Muscle layer of duodenum (tissue), 2 donors: ENCODE measurements around the gene NCL.

Experiments
- H3K27ac ChIP-seq: one replicate; pipeline ENCODE4 v1.7.0; 2013; ENCODE audit warnings: mild to moderate bottlenecking, low read length
- H3K27me3 ChIP-seq: one replicate; pipeline ENCODE4 v1.7.0; 2013; ENCODE audit warnings: low read depth, mild to moderate bottlenecking, control low read depth, low read length
- H3K36me3 ChIP-seq, 2 donors: one replicate each; pipeline ENCODE4 v1.7.0; 2013; ENCODE audit warnings: low read length in 2 of 2, control low read depth in 1 of 2, mild to moderate bottlenecking in 1 of 2; ENCODE audit not compliant: insufficient read depth in 2 of 2, control insufficient read depth in 1 of 2
- H3K4me1 ChIP-seq, 2 donors: one replicate each; pipeline ENCODE4 v1.7.0; 2013; ENCODE audit warnings: low read length in 2 of 2, mild to moderate bottlenecking in 2 of 2, control low read depth in 1 of 2, moderate library complexity in 1 of 2; ENCODE audit not compliant: insufficient read depth in 2 of 2, control insufficient read depth in 1 of 2
- H3K4me3 ChIP-seq, 2 donors: one replicate each; pipeline ENCODE4 v1.7.0; 2013; ENCODE audit warnings: low read length in 2 of 2, low read depth in 1 of 2, mild to moderate bottlenecking in 1 of 2
- H3K9me3 ChIP-seq, 2 donors: one replicate each; pipeline ENCODE4 v1.7.0; 2013; ENCODE audit warnings: low read length in 2 of 2, control low read depth in 1 of 2, mild to moderate bottlenecking in 1 of 2; ENCODE audit not compliant: control insufficient read depth in 1 of 2
- donor health status: healthy.

NCL gene

GRCh38 chr2:231463698-231464575 lies at the start of gene NCL:
Gene NCL, minus strand, starts transcription at chr2:231464484. Its CDS starts 131 bp downstream, at chr2:231464353.
- Histone ChIP-seq H3K27ac (peak within 1 kb of the TSS; percentile 96), H3K36me3 (peaks cover 35 to 39% of the 10 kb centered on the region in 2 donors), H3K4me1 (peaks cover 13 to 30% of the 10 kb centered on the region in 2 donors), H3K4me3 (peak within 1 kb of the TSS; percentile 87 to 96), H3K27me3 (no peaks in the 10 kb centered on the region), H3K9me3 (no peaks in the 10 kb centered on the region)

GRCh38 chr2:231513746-231514224 lies 49.5 kb upstream of the NCL start:
- Histone ChIP-seq H3K27ac (peak overlapping the region; percentile 88), H3K9me3 (no peaks in the 10 kb centered on the region), H3K4me3 (peak overlapping the region; percentile 88 to 89), H3K36me3 (no peaks in the 10 kb centered on the region), H3K27me3 (no peaks in the 10 kb centered on the region), H3K4me1 (peaks cover 0 to 9% of the 10 kb centered on the region in 2 donors)

- H3K4me1 ChIP-seq: peaks cover 0 to 9% of the 10 kb centered on the region in 2 donors
- no peaks in the 10 kb centered on the region for H3K36me3 ChIP-seq
- H3K27me3 ChIP-seq: no peaks in the 10 kb centered on the region
- H3K4me3 ChIP-seq: no peak overlapping the region
- no peaks in the 10 kb centered on the region for H3K9me3 ChIP-seq
- H3K27ac ChIP-seq: no peak overlapping the region
These were observed 47.9 kb upstream of the NCL start for GRCh38 chr2:231512222-231512621.

GRCh38 chr2:231503766-231504165 lies 39.5 kb upstream of the NCL start:
- Histone ChIP-seq H3K9me3 (no peaks in the 10 kb centered on the region), H3K27me3 (no peaks in the 10 kb centered on the region), H3K4me3 (no peak overlapping the region), H3K36me3 (peaks cover 0 to 6% of the 10 kb centered on the region in 2 donors), H3K4me1 (no peaks in the 10 kb centered on the region), H3K27ac (no peak overlapping the region)

- Histone ChIP-seq H3K27ac (no peak overlapping the region), H3K9me3 (no peaks in the 10 kb centered on the region), H3K4me3 (no peak overlapping the region), H3K4me1 (no peaks in the 10 kb centered on the region), H3K36me3 (peaks cover 0 to 6% of the 10 kb centered on the region in 2 donors), H3K27me3 (no peaks in the 10 kb centered on the region)
These were observed 38.3 kb upstream of the NCL start for GRCh38 chr2:231502596-231502995.

GRCh38 chr2:231497651-231498050 lies 33.4 kb upstream of the NCL start:
- Histone ChIP-seq H3K27ac (no peak overlapping the region), H3K9me3 (no peaks in the 10 kb centered on the region), H3K4me3 (no peak overlapping the region), H3K36me3 (no peaks in the 10 kb centered on the region), H3K27me3 (no peaks in the 10 kb centered on the region), H3K4me1 (no peaks in the 10 kb centered on the region)

GRCh38 chr2:231494669-231495068 lies 30.4 kb upstream of the NCL start:
- no peaks in the 10 kb centered on the region for H3K9me3 ChIP-seq
- no peaks in the 10 kb centered on the region for H3K36me3 ChIP-seq
- H3K27ac ChIP-seq: no peak overlapping the region

GRCh38 chr2:231490801-231491200 lies 26.5 kb upstream of the NCL start:
- Histone ChIP-seq H3K27me3 (no peaks in the 10 kb centered on the region), H3K4me1 (no peaks in the 10 kb centered on the region), H3K9me3 (no peaks in the 10 kb centered on the region), H3K27ac (no peak overlapping the region), H3K4me3 (no peak overlapping the region), H3K36me3 (no peaks in the 10 kb centered on the region)

More at GRCh38 chr2:231494669-231495068, 30.4 kb upstream of the NCL start:
- Histone ChIP-seq H3K4me1 (no peaks in the 10 kb centered on the region), H3K4me3 (no peak overlapping the region), H3K27me3 (no peaks in the 10 kb centered on the region)

GRCh38 chr2:231489990-231490389 lies 25.7 kb upstream of the NCL start:
- Histone ChIP-seq H3K27ac (no peak overlapping the region), H3K9me3 (no peaks in the 10 kb centered on the region), H3K27me3 (no peaks in the 10 kb centered on the region), H3K4me3 (no peak overlapping the region), H3K4me1 (no peaks in the 10 kb centered on the region), H3K36me3 (no peaks in the 10 kb centered on the region)

- Histone ChIP-seq H3K9me3 (no peaks in the 10 kb centered on the region), H3K4me3 (no peak overlapping the region), H3K4me1 (peaks cover 0 to 2% of the 10 kb centered on the region in 2 donors), H3K36me3 (no peaks in the 10 kb centered on the region), H3K27ac (no peak overlapping the region), H3K27me3 (no peaks in the 10 kb centered on the region)
These were observed 24.0 kb upstream of the NCL start for GRCh38 chr2:231488331-231488730.

- H3K4me3 ChIP-seq: no peak overlapping the region
- no peak overlapping the region for H3K27ac ChIP-seq
- H3K36me3 ChIP-seq: no peaks in the 10 kb centered on the region
- no peaks in the 10 kb centered on the region for H3K9me3 ChIP-seq
- H3K27me3 ChIP-seq: no peaks in the 10 kb centered on the region
- H3K4me1 ChIP-seq: peaks cover 0 to 6% of the 10 kb centered on the region in 2 donors
These were observed 22.7 kb upstream of the NCL start for GRCh38 chr2:231486851-231487596.
